ENCODE results near the gene TSPAN9. TPM values are rescaled to one million over a fixed set of nuclear protein-coding genes. Genes with fewer than 3 reads are reported as not detected.
A peak's percentile ranks its signal among the peaks of the same experiment; 100 is the strongest.

The TSPAN9 gene
- total and polyA plus RNA-seq, 2 donors from 2014 or later: 62.4 to 81.6 TPM

DNA sequence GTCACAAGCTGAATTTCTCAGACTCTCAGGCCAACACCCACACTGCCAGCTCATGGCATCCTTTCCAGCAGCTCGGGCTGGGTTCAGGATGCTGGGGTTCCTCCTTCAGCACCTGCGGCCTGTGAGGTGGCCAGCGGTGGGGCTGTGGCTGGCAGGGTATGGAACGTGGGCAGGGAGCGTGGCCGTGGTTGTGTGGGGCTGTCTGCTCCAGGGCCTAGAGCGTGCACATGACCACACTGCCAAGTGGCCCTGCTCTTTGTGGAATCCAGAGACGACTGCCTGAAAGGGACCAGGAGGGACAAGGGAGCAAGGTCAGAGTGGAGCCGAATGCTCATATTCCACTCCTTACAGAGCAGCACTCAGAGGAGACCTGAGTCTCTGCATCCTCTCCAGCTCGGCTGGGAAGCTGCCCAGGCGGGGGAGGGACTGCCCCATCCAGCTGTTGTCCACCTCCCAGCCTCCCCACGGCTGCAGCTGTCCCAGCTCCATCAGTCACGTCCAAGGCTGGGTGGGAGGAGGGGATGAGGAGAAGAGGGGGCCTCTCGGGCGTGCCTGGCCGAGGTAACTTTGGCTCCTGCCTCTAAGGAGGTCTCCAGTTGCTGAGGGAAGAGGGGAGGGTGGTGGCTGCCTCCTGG lies 71.3 kb downstream of the TSPAN9 start:
- H3K27me3 ChIP-seq (ENCODE audit: control insufficient read depth, insufficient read depth, low read length): no peaks in the 10 kb centered on the region
- no peaks in the 10 kb centered on the region for H3K9me3 ChIP-seq (ENCODE audit: control insufficient read depth in 2 of 3, insufficient read depth in 1 of 3, low read length in 3 of 3)
- H3K4me1 ChIP-seq (ENCODE audit: control insufficient read depth in 2 of 3, insufficient read depth in 2 of 3, low read depth in 1 of 3, low read length in 3 of 3): peaks cover 0 to 53% (median 48%) of the 10 kb centered on the region in 3 donors
- no peak overlapping the region for H3K4me3 ChIP-seq (ENCODE audit: low read length in 3 of 3)
- no peak for TF ChIP-seq CTCF (IDR thresholded peaks at IDR 0.05; ENCODE audit: borderline replicate concordance, extremely low read depth, insufficient read depth)
- H3K36me3 ChIP-seq (ENCODE audit: control insufficient read depth in 2 of 3, insufficient read depth in 3 of 3, low read length in 3 of 3): no peaks in the 10 kb centered on the region
- FAIRE-seq (no peak), DNase-seq (peak in 4 of 5 donors; percentile 85 to 88 (median 88))
- H3K27ac ChIP-seq (ENCODE audit: low read depth in 2 of 2, low read length in 2 of 2): peak overlapping the region in 1 of 2 donors; percentile 5
- no peak overlapping the region for H3K9ac ChIP-seq (ENCODE audit: low read length in 3 of 3)
- intact Hi-C loops (cut with DNase I): no loop called here

- H3K27ac ChIP-seq (ENCODE audit: low read depth in 2 of 2, low read length in 2 of 2): no peak overlapping the region
- TF ChIP-seq CTCF (IDR thresholded peaks at IDR 0.05; ENCODE audit: borderline replicate concordance, extremely low read depth, insufficient read depth): no peak
- intact Hi-C loops (cut with DNase I): no loop called here
- FAIRE-seq: no peak
- peaks cover 0 to 54% (median 48%) of the 10 kb centered on the region in 3 donors for H3K4me1 ChIP-seq (ENCODE audit: control insufficient read depth in 2 of 3, insufficient read depth in 2 of 3, low read depth in 1 of 3, low read length in 3 of 3)
- peak overlapping the region in 1 of 3 donors; percentile 42 for H3K9ac ChIP-seq (ENCODE audit: low read length in 3 of 3)
- DNase-seq: no peak
- no peaks in the 10 kb centered on the region for H3K36me3 ChIP-seq (ENCODE audit: control insufficient read depth in 2 of 3, insufficient read depth in 3 of 3, low read length in 3 of 3)
- H3K4me3 ChIP-seq (ENCODE audit: low read length in 3 of 3): no peak overlapping the region
- H3K9me3 ChIP-seq (ENCODE audit: control insufficient read depth in 2 of 3, insufficient read depth in 1 of 3, low read length in 3 of 3): no peaks in the 10 kb centered on the region
- no peaks in the 10 kb centered on the region for H3K27me3 ChIP-seq (ENCODE audit: control insufficient read depth, insufficient read depth, low read length)
These were observed 72.5 kb downstream of the TSPAN9 start for GRCh38 chr12:3149515-3150307.

- no peak for FAIRE-seq
- peak overlapping the region in 1 of 3 donors; percentile 42 for H3K9ac ChIP-seq (ENCODE audit: low read length in 3 of 3)
- no peaks in the 10 kb centered on the region for H3K36me3 ChIP-seq (ENCODE audit: control insufficient read depth in 2 of 3, insufficient read depth in 3 of 3, low read length in 3 of 3)
- no peaks in the 10 kb centered on the region for H3K9me3 ChIP-seq (ENCODE audit: control insufficient read depth in 2 of 3, insufficient read depth in 1 of 3, low read length in 3 of 3)
- no peak overlapping the region for H3K4me3 ChIP-seq (ENCODE audit: low read length in 3 of 3)
- no peak for TF ChIP-seq CTCF (IDR thresholded peaks at IDR 0.05; ENCODE audit: borderline replicate concordance, extremely low read depth, insufficient read depth)
- peaks cover 0 to 51% (median 46%) of the 10 kb centered on the region in 3 donors for H3K4me1 ChIP-seq (ENCODE audit: control insufficient read depth in 2 of 3, insufficient read depth in 2 of 3, low read depth in 1 of 3, low read length in 3 of 3)
- DNase-seq: no peak
- peak overlapping the region; percentile 17 to 42 for H3K27ac ChIP-seq (ENCODE audit: low read depth in 2 of 2, low read length in 2 of 2)
- no peaks in the 10 kb centered on the region for H3K27me3 ChIP-seq (ENCODE audit: control insufficient read depth, insufficient read depth, low read length)
- intact Hi-C loops (cut with DNase I): no loop called here
These were observed 73.1 kb downstream of the TSPAN9 start for GRCh38 chr12:3150308-3150670.
